Ascending aorta (tissue), 2 donors: ENCODE measurements around the gene TBC1D4. TPM values are rescaled to one million over a fixed set of nuclear protein-coding genes. Genes with fewer than 3 reads are reported as not detected.
"Not testable (repeated sequence)": the region's sequence is repeated elsewhere in the genome, so short reads cannot be mapped to it uniquely, and the experiment has no call there.

Experiments
- DNase-seq, 2 donors: peaks; one replicate each; pipeline ENCODE4 v3.0.0-alpha.2; 2019; ENCODE audit warnings: low spot score in 2 of 2
- H3K27ac ChIP-seq, 2 donors: fragments of 200-600 bp; sonication (generic); one replicate each; pipeline ENCODE4 v1.5.1; 2016 to 2017; ENCODE audit warnings: mild to moderate bottlenecking in 1 of 2
- H3K27me3 ChIP-seq: fragments of 200-600 bp; sonication (generic); one replicate; pipeline ENCODE4 v1.5.1; 2017
- H3K36me3 ChIP-seq, 2 donors: fragments of 200-600 bp; sonication (generic); one replicate each; pipeline ENCODE4 v1.5.1; 2016
- H3K4me1 ChIP-seq, 2 donors: fragments of 200-600 bp; sonication (generic); one replicate each; pipeline ENCODE4 v1.5.1; 2016 to 2017; ENCODE audit warnings: mild to moderate bottlenecking in 1 of 2
- H3K4me3 ChIP-seq, 2 donors: fragments of 200-600 bp; sonication (generic); one replicate each; pipeline ENCODE4 v1.5.1; 2016 to 2017; ENCODE audit warnings: mild to moderate bottlenecking in 1 of 2
- H3K9me3 ChIP-seq, 2 donors: fragments of 200-600 bp; sonication (generic); one replicate each; pipeline ENCODE4 v1.5.1; 2016
- CTCF ChIP-seq, 3 experiments: fragments of 200-600 bp in 2 of 3; fragments of 450-650 bp in 1 of 3; sonication (generic) in 2 of 3; IDR thresholded peaks; one replicate each; pipeline ENCODE4 v1.5.1; 2016 to 2019; ENCODE audit warnings: antibody characterized with exemption in 3 of 3, mild to moderate bottlenecking in 1 of 3, moderate library complexity in 1 of 3
- intact Hi-C: fragments of 100-400 bp; cut with DNase I; formaldehyde crosslinking; loops from one replicate; pipeline ENCODE4 v1.15.1; 2023
- total RNA-seq: library from RNA; depleted of rRNA; stranded (reverse); fragments of >200 nt; gene quantifications from one replicate; pipeline ENCODE4 v1.1.0, GENCODE V29; 2016

Gene TBC1D4
- total RNA-seq, 1 donor from 2014 or later, result 9.5 TPM

GRCh38 chr13:75355609-75356008 lies 126.4 kb downstream of the TBC1D4 start:
- no peaks in the 10 kb centered on the region for H3K27me3 ChIP-seq
- H3K36me3 ChIP-seq, result no peaks in the 10 kb centered on the region
- intact Hi-C loops, result no loop called here
- H3K27ac ChIP-seq, result no peak overlapping the region
- no peaks in the 10 kb centered on the region for H3K9me3 ChIP-seq
- DNase-seq, result no peak
- H3K4me3 ChIP-seq, result no peak overlapping the region
- H3K4me1 ChIP-seq, result no peaks in the 10 kb centered on the region
- TF ChIP-seq CTCF (IDR thresholded peaks at IDR 0.05), result no peak

- no peaks in the 10 kb centered on the region for H3K36me3 ChIP-seq
- DNase-seq, result no peak
- no peak for TF ChIP-seq CTCF (IDR thresholded peaks at IDR 0.05)
- no peaks in the 10 kb centered on the region for H3K27me3 ChIP-seq
- no peak overlapping the region for H3K27ac ChIP-seq
- H3K9me3 ChIP-seq, result no peaks in the 10 kb centered on the region
- intact Hi-C loops, result no loop called here
- H3K4me3 ChIP-seq, result no peak overlapping the region
- H3K4me1 ChIP-seq, result no peaks in the 10 kb centered on the region
These were observed 128.2 kb downstream of the TBC1D4 start for GRCh38 chr13:75353781-75354193.

- intact Hi-C loops, result no loop called here
- Histone ChIP-seq H3K4me1 (no peaks in the 10 kb centered on the region), H3K27me3 (no peaks in the 10 kb centered on the region), H3K27ac (no peak overlapping the region), H3K36me3 (peaks cover 0 to 3% of the 10 kb centered on the region in 2 donors), H3K4me3 (no peak overlapping the region), H3K9me3 (no peaks in the 10 kb centered on the region)
- no peak for DNase-seq
- no peak for TF ChIP-seq CTCF (IDR thresholded peaks at IDR 0.05)
These were observed 129.2 kb downstream of the TBC1D4 start for GRCh38 chr13:75352641-75353327.

GRCh38 chr13:75351538-75351937 lies 130.4 kb downstream of the TBC1D4 start:
- H3K4me3 ChIP-seq, DNase-seq, H3K4me1 ChIP-seq, intact Hi-C loops, H3K9me3 ChIP-seq, H3K27ac ChIP-seq, H3K36me3 ChIP-seq, H3K27me3 ChIP-seq: not testable (repeated sequence)

- TF ChIP-seq CTCF (IDR thresholded peaks at IDR 0.05), result no peak
- DNase-seq, result no peak
- Histone ChIP-seq H3K4me1 (no peaks in the 10 kb centered on the region), H3K27ac (no peak overlapping the region), H3K4me3 (no peak overlapping the region), H3K36me3 (peaks cover 0 to 3% of the 10 kb centered on the region in 2 donors), H3K27me3 (no peaks in the 10 kb centered on the region), H3K9me3 (no peaks in the 10 kb centered on the region)
- intact Hi-C loops, result no loop called here
These were observed 134.0 kb downstream of the TBC1D4 start for GRCh38 chr13:75347925-75348324.

GRCh38 chr13:75347457-75347856 lies 134.5 kb downstream of the TBC1D4 start:
- intact Hi-C loops, result no loop called here

More at GRCh38 chr13:75347457-75347856, 134.5 kb downstream of the TBC1D4 start:
- no peak overlapping the region for H3K27ac ChIP-seq
- no peak for DNase-seq
- no peaks in the 10 kb centered on the region for H3K27me3 ChIP-seq
- TF ChIP-seq CTCF (IDR thresholded peaks at IDR 0.05), result no peak
- H3K36me3 ChIP-seq, result peaks cover 0 to 3% of the 10 kb centered on the region in 2 donors
- no peaks in the 10 kb centered on the region for H3K4me1 ChIP-seq
- H3K4me3 ChIP-seq, result no peak overlapping the region
- H3K9me3 ChIP-seq, result no peaks in the 10 kb centered on the region
